ENCODE data around the gene IAPP. TPM values are rescaled to one million over a fixed set of nuclear protein-coding genes. Genes with fewer than 3 reads are reported as not detected.

IAPP gene
- not detected for total RNA-seq

GRCh38 chr12:21372602-21373001 is at the start of gene IAPP:
Gene IAPP (plus strand): TSS chr12:21372902. CDS start chr12:21373352, 450 bp downstream.

GRCh38 chr12:21334771-21335325 is 37.9 kb upstream of the IAPP start, which contains the start of gene SLCO1A2:
Gene SLCO1A2 (minus strand): TSS chr12:21334917. CDS start chr12:21334647, 270 bp downstream.

Other genes with a start within 250 kb of the IAPP start
- gene SLCO1B1, start 241.7 kb upstream of the IAPP start, total RNA-seq: not detected
- gene SLCO1A2, start 38.0 kb upstream of the IAPP start, total RNA-seq: not detected
- 10 to 100 TPM; 27.9 to 29.6 TPM for gene PYROXD1, start 64.8 kb downstream of the IAPP start, total RNA-seq
- 10 to 100 TPM; 83.1 to 85.1 TPM for gene RECQL, start 128.7 kb downstream of the IAPP start, total RNA-seq
- 10 to 100 TPM; 39.0 to 45.8 TPM for gene GOLT1B, start 128.9 kb downstream of the IAPP start, total RNA-seq
- under 1 TPM; 0.20 to 0.29 TPM for gene SPX, start 153.4 kb downstream of the IAPP start, total RNA-seq
- not detected for gene GYS2, start 231.9 kb downstream of the IAPP start, total RNA-seq

Measured in activated naive CD4-positive, alpha-beta T cell treated with anti-CD3 and anti-CD28 coated beads, Interleukin-2, amount 10 ng/mL, durations not matched to agents 5 hours and 36 hours (primary cell).